HG03442 (cell line): ENCODE data around the gene TBC1D22B.
"Not testable (repeated sequence)": the region's sequence is repeated elsewhere in the genome, so short reads cannot be mapped to it uniquely, and the experiment has no call there.

Experiments used
- ATAC-seq: cut with Tn5 transposase; IDR thresholded peaks from one replicate; pipeline ENCODE4 v1.9.1; 2021; ENCODE audit warnings: mild to moderate bottlenecking, moderate library complexity; ENCODE audit not compliant: unreplicated experiment

The TBC1D22B gene

GRCh38 chr6:37298958-37299357 is 41.4 kb downstream of the TBC1D22B start:
- no peak for ATAC-seq

- no peak for ATAC-seq
Observed at GRCh38 chr6:37299990-37300389, 42.4 kb downstream of the TBC1D22B start.

- ATAC-seq = no peak
Observed at GRCh38 chr6:37302086-37302686, 44.6 kb downstream of the TBC1D22B start.

GRCh38 chr6:37303091-37303660 is 45.6 kb downstream of the TBC1D22B start:
- no peak for ATAC-seq

GRCh38 chr6:37303891-37304503 is 46.4 kb downstream of the TBC1D22B start:
- no peak for ATAC-seq

- ATAC-seq = no peak
Observed at GRCh38 chr6:37304766-37305165, 47.2 kb downstream of the TBC1D22B start.

GRCh38 chr6:37305841-37306425 is 48.4 kb downstream of the TBC1D22B start:
- ATAC-seq = no peak

- ATAC-seq = no peak
Observed at GRCh38 chr6:37306624-37307222, 49.2 kb downstream of the TBC1D22B start.

- not testable (repeated sequence) for ATAC-seq
Observed at GRCh38 chr6:37307484-37307883, 49.9 kb downstream of the TBC1D22B start.

- no peak for ATAC-seq
Observed at GRCh38 chr6:37308069-37308815, 50.7 kb downstream of the TBC1D22B start.

- ATAC-seq = no peak
Observed at GRCh38 chr6:37309046-37309445, 51.5 kb downstream of the TBC1D22B start.

- ATAC-seq = no peak
Observed at GRCh38 chr6:37309692-37310091, 52.1 kb downstream of the TBC1D22B start.

- no peak for ATAC-seq
Observed at GRCh38 chr6:37310966-37311365, 53.4 kb downstream of the TBC1D22B start.

GRCh38 chr6:37311741-37312473 is 54.3 kb downstream of the TBC1D22B start:
- ATAC-seq = no peak

- no peak for ATAC-seq
Observed at GRCh38 chr6:37313723-37314486, 56.3 kb downstream of the TBC1D22B start.

GRCh38 chr6:37314487-37315156 is 57.0 kb downstream of the TBC1D22B start:
- no peak for ATAC-seq

GRCh38 chr6:37315157-37315515 is 57.6 kb downstream of the TBC1D22B start:
- no peak for ATAC-seq

GRCh38 chr6:37316071-37316470 is 58.5 kb downstream of the TBC1D22B start:
- ATAC-seq = no peak
